ENCODE data around the gene MTMR6.

DNA sequence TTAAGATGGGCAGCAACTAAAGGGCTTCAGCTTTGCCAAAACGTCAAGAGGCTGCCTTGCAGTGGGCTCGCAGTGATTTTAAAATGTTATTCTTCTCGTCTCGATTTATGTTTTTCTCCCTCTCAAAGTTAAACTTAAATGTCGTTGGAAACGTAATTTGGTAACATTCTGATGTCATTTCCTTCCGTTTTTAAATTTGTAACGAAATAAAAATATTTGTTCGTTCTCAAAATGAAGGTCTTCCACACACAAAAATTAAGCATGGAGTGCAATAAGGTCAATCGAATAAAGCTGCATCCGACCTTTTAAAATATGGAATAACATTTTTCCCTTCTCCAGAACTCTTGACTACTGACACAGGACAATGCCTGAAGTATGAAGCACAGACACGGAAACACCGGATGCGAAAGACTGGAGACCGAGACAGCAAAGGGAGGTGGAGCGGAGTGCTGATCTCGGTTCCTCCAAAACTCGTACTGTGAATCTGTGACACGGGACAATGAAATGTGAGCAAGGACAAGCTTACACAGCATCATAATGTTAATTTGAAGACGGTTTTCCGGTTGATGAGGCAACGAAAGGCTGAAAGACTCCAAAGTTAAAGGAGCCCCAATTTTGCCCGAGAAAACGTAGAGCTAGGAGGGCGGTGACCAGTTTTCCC lies 850 bp downstream of the MTMR6 start:
- TF ChIP-seq, protein P1, sequence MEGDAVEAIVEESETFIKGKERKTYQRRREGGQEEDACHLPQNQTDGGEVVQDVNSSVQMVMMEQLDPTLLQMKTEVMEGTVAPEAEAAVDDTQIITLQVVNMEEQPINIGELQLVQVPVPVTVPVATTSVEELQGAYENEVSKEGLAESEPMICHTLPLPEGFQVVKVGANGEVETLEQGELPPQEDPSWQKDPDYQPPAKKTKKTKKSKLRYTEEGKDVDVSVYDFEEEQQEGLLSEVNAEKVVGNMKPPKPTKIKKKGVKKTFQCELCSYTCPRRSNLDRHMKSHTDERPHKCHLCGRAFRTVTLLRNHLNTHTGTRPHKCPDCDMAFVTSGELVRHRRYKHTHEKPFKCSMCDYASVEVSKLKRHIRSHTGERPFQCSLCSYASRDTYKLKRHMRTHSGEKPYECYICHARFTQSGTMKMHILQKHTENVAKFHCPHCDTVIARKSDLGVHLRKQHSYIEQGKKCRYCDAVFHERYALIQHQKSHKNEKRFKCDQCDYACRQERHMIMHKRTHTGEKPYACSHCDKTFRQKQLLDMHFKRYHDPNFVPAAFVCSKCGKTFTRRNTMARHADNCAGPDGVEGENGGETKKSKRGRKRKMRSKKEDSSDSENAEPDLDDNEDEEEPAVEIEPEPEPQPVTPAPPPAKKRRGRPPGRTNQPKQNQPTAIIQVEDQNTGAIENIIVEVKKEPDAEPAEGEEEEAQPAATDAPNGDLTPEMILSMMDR (IDR thresholded peaks at IDR 0.05; ENCODE audit: borderline replicate concordance, extremely low read depth, low read length, poor library complexity, severe bottlenecking), result no peak
- no peak for TF ChIP-seq EZH2 (IDR thresholded peaks at IDR 0.05; ENCODE audit: borderline replicate concordance, low read depth, low read length, severe bottlenecking)

Measured in DND-41 (cell line).